Activated gamma-delta T cell (primary cell): ENCODE data around the gene COG1.

Experiments
- DNase-seq: peaks from one replicate; lab custom pipeline; 2025; lab: John Stamatoyannopoulos, UW

The COG1 gene

DNA sequence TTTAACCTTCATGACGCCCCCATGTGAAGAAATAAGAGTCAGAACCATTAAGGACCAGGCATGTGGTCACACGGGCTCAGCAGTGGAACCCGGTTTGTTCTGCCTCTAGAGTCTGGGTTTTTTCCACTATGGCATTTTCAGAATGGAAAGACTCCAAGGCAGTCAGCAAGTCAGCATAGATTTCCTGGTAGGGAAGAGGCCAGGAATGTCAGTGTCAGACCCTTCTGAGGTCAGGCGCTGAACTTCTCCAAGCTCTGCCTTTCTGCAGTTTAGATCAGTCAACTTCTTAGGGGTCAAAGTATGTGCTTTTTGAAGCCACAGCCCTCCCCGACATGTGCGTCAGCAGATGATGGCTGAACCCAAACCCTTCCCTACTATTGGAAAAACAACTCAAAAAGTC, 24.2 kb upstream of the COG1 start:
- DNase-seq, result no peak

GRCh38 chr17:73170324-73170723, 22.5 kb upstream of the COG1 start:
- DNase-seq, result no peak

GRCh38 chr17:73172252-73172651, 20.6 kb upstream of the COG1 start:
- DNase-seq, result no peak

DNA sequence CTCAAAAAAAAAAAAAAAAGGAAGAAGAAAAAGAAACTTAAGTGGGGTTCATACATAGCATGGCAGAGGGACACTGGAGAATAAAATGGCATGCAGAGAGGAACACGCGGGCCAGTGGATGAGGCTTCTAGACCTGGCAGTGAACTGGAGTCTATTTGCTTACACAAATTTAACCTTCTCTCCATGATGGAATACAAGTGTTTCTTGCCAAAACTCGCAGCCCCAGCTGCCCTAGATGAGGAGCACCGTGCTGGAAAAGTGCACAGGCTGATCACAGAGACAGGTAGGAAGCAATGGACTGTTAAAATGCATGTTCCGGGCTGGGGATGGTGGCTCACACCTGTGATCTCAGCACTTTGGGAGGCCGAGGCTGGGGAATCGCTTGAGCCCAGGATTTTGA, 18.7 kb upstream of the COG1 start:
- no peak for DNase-seq

DNA sequence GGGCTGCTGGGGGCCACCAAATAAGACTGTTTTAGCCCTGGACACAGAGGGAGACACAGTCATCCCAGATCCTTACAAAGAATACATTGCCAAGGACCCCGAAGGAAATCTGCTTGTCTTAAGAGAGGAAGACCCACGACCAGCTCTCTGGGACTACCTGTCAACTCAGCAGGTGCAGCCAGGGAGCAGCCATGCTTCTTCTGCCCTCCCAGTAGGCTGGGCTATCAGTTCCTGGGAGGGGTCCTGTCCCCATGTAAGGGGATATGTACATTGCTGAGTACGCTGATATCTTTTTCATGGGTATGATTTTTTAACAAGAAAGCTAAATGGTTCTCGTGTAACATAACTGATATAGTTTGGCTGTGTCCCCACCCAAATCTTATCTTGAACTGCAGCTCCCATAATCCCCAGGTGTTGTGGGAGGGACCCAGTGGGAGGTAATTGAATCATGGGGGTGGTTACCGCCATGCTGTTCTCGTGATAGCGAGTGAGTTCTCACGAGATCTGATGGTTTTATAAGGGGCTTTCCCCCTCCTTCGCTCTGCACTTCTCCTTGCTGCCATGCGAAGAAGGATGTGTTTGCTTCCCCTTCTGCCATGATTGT, 16.8 kb upstream of the COG1 start:
- no peak for DNase-seq

GRCh38 chr17:73179387-73179786, 13.5 kb upstream of the COG1 start:
- DNase-seq, result no peak

- DNase-seq, result no peak
Measured at GRCh38 chr17:73179878-73180277, 13.0 kb upstream of the COG1 start.

DNA sequence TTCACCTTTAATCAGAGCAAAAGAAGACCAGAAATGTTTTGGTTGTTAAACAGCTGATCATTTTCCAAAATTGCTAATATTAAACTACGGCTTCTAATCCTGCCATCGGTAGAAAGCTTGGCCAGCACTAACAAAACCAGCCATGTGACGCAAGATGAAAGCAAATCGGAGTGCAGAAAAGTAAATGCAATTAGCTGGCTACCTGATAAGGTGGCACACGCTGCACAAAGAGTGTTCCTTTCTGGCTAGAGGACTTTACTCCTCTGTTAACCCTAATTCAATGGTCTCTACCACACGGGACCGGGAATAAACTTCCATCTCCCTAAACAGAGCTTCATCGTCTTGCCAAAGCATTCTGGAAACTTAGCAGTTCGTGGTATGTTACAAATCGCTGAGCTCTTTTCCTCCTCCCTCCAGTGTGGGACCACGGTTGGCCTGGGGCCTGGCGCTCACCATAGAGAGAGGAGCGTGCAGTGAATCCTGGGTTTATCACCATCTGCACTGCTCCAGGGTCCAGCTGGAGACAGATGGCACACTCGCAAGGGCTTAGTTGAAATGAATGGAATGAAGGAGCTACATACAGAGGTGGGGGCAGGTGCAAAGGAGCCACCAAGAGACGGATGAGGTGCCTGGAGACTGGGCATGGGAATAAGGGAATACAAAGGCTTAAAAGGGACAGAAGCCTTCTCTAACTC, 10.1 kb upstream of the COG1 start:
- no peak for DNase-seq

- DNase-seq, result no peak
Measured at GRCh38 chr17:73184136-73184993, 8.5 kb upstream of the COG1 start.

DNA sequence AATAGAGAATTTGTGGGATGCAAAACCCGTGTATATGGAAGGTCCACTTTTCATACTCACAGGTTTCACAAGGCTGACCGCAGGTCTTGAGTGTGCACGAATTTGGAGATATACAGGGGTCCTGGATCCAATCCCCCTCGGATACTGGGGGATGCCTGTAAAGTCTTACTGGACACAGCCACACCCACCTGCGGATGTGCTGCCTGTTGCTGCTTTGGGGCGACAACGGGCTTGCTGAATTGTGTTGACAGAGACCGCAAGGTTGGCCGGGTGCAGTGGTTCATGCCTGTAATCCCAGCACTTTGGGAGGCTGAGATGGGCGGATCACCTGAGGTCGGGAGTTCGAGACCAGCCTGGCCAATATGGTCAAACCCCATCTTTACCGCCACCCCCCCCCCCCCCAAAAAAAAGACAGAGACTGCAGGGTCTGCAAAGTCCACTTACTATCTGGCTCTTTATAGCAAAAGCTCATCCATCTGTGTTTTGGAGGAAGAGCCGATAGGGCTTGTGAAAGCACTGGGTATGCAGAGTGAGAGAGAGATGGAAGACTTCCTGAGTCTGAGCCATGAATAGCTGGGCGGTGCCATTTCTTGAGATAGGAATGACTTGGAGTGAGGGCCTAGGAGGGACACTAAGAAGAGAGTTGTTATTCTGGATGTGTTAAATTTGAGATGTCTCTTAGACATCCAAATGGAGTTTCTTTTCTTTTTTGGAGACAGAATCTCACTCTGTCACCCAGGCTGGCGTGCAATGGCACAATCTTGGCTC, 6.4 kb upstream of the COG1 start:
- DNase-seq, result no peak

DNA sequence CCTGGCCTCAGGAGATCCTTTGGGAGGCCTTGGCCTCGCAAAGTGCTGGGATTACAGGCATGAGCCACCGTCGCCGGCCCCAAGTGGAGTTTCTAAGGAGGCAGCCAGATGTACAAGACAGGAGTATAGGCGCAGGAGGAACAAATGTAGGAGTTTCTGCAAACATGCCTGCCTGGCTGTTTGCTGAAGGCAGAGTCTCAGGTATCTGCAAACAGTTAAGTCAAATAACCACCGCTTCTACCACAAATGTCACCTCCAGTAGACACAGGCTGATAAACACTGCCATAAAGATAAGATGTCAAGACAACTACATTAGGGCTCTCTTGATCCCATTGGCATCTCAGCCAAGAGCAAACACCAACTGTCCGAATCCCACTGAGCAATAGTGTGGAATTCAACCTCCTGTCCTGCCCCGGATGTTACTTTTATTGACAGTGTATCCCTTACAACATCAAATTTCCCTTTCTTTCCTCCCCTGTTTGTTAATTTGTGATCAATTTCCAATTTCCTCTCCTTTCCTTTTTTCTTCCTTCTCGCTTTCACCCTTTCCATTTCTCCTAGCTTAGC, 5.6 kb upstream of the COG1 start:
- no peak for DNase-seq

DNA sequence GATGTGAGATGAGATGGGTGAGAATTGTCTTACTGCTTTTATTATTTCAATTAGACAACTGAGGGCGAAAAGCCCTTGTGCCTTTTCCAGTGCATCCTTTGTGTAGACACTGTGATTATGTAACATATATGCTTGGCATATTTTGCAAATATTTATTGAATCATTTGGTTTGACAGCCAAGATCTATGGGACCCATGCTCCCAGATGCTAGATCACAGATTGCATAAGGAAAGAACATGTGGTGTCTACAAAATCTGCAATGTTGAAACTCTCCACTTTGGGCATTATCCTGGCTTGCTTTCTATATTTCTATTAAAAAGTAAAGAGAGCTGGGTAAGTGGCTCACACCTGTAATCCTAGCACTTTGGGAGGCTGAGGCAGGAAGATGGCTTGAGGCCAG, 4.8 kb upstream of the COG1 start:
- DNase-seq, result no peak

- no peak for DNase-seq
Measured at GRCh38 chr17:73189417-73190099, 3.3 kb upstream of the COG1 start.

DNA sequence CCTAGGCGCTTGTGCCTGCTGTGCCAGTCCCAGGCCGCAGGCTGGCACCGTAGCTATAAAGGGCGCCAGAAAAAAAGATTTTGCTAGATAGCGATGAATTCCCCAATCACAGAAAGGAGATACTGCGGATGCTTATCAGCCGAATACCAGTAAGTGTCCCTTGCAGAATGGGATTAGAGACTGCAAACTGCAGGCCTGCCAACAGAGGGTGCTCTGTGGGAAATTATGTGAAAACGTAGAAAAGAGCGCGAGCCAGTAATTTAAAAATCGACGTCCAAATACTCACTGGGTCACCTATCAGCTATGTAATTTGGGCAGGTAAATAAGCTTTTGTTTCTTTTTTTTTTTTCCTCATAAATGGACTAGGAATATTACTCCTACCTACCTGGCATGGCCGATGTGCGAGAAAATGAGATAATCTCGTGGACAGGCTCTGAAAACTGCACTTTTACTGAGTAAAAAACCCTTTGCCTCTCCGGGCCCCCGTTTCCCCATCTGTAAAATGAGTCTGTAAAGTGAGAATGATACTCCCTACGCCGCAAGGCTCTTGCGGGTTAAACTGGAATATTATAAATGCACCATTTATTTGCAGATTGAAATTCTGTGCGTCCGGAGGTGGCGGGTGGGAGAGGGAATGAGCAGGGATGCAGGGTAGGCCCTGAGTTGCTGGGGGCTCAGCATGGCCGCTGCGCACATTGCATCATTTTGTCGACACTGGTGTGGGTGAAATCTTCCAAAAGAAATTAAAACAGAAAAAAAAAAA, 1.2 kb upstream of the COG1 start:
- DNase-seq, result no peak

DNA sequence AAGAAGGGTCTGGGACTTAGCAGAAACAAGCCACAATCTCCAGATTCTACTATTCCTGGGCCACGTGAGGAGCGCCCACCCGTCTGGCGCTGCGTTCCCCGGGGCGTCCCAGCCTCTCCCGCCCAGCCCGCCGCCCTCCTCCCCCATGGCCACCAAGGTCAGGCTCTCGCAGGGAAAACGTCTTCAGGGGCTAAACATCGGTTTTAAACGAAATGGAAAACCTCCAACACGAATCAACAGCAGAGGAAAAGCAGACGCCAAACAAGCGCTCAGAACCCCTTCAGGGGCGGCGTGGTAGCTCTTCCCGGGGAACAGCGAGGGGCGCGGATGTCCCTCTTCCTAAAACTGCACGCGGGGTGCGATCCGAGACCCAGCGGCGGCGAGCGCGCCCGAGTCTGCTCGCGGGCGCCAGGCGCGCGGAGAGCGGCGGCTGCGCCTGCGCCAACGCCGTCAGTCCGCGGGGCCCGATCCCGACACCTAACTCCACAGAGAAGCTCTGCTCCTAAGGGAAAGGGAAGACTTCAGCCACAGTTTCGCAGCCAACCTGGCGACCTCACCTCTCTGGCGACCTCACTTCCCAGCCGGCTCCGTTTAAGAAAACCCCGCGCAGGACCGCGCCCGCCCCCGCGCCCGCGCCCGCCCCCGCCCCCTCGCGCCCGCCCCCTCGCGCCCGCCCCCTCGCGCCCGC, 505 bp upstream of the COG1 start:
- peak; percentile 46 for DNase-seq

- no peak for DNase-seq
Measured at GRCh38 chr17:73194514-73195222, 1.8 kb downstream of the COG1 start.

GRCh38 chr17:73196500-73196899, 3.6 kb downstream of the COG1 start:
- no peak for DNase-seq

DNA sequence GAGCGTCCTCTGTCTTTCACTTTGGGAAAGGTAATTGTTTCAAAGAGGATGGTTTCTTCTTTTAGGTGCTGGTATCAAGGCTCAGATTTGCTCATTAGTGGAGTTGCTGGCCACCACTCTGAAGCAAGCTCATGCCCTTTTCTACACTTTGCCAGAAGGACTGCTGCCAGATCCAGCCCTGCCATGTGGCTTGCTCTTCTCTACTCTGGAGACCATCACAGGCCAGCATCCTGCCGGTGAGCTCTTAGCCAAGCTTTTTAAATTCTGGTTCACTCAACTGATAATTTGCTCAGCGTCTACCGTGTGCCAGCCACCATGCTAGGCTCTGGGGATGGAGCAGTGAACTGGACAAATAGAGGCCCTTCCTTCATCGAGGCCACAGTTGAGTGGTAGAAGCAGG, 4.3 kb downstream of the COG1 start:
- no peak for DNase-seq

GRCh38 chr17:73198201-73198929, 5.5 kb downstream of the COG1 start:
- no peak for DNase-seq
